CD4-positive, alpha-beta T cell (primary cell): ENCODE data around the gene AGRN. TPM values are rescaled to one million over a fixed set of nuclear protein-coding genes. Genes with fewer than 3 reads are reported as not detected.
"Not testable (repeated sequence)": the region's sequence is repeated elsewhere in the genome, so short reads cannot be mapped to it uniquely, and the experiment has no call there.

Experiments used
- ATAC-seq: fragments of 200-7000 bp; cut with Tn5 transposase; one replicate; pipeline ENCODE4 v1.10.0; 2022; ENCODE audit warnings: mild to moderate bottlenecking; ENCODE audit not compliant: poor library complexity
- CTCF ChIA-PET: fragments of 350-600 bp; sonication (Branson Sonifier 250); formaldehyde crosslinking; loops from one replicate; lab custom pipeline; 2021; ENCODE audit warnings: antibody characterized with exemption, inconsistent platforms; lab: Charles Lee
- POLR2A ChIA-PET: fragments of 350-600 bp; sonication (Branson Sonifier 250); formaldehyde crosslinking; loops from one replicate; lab custom pipeline; 2021; ENCODE audit warnings: antibody characterized with exemption, inconsistent platforms; lab: Charles Lee
- DNase-seq, 14 experiments: peaks; one replicate each; pipeline ENCODE4 v3.0.0-alpha.2; 2013 to 2020; ENCODE audit warnings: mixed read lengths in 2 of 14
- H3K27ac ChIP-seq, 2 donors: one replicate each; pipeline versions ENCODE4 v1.5.1 to v1.7.0; 2013; ENCODE audit warnings: low read length in 2 of 2, low read depth in 1 of 2, mild to moderate bottlenecking in 1 of 2
- H3K27me3 ChIP-seq, 2 experiments: 1 replicate in 1 of 2; 2 replicates in 1 of 2; pipeline versions ENCODE4 v1.6.1 to v1.7.0; 2013; ENCODE audit warnings: low read length in 2 of 2, control low read depth in 1 of 2, mild to moderate bottlenecking in 1 of 2, moderate library complexity in 1 of 2; ENCODE audit not compliant: insufficient read depth in 2 of 2, control insufficient read depth in 1 of 2
- H3K36me3 ChIP-seq: one replicate; pipeline ENCODE4 v1.6.1; 2013; ENCODE audit warnings: low read length, control low read depth; ENCODE audit not compliant: insufficient read depth
- H3K4me1 ChIP-seq: one replicate; pipeline ENCODE4 v1.6.1; 2013; ENCODE audit warnings: low read length, control low read depth; ENCODE audit not compliant: insufficient read depth
- H3K4me3 ChIP-seq: one replicate; pipeline ENCODE4 v1.5.1; 2013; ENCODE audit warnings: mild to moderate bottlenecking, low read length, moderate library complexity
- H3K9me3 ChIP-seq, 2 experiments: 1 replicate in 1 of 2; 2 replicates in 1 of 2; pipeline versions ENCODE4 v1.6.1 to v1.7.0; 2013; ENCODE audit warnings: low read length in 2 of 2, mild to moderate bottlenecking in 2 of 2, control low read depth in 1 of 2, moderate library complexity in 1 of 2; ENCODE audit not compliant: control insufficient read depth in 1 of 2, insufficient read depth in 1 of 2
- H3K27ac Mint-ChIP-seq: one replicate; pipeline ENCODE4 v1.8.0; 2020; ENCODE audit warnings: mixed read lengths
- H3K27me3 Mint-ChIP-seq: one replicate; pipeline ENCODE4 v1.8.0; 2021; ENCODE audit warnings: mixed read lengths
- H3K36me3 Mint-ChIP-seq: one replicate; pipeline ENCODE4 v1.8.0; 2021; ENCODE audit warnings: low read depth, mixed read lengths
- H3K4me1 Mint-ChIP-seq: one replicate; pipeline ENCODE4 v1.8.0; 2021; ENCODE audit warnings: low read depth, mixed read lengths
- H3K4me3 Mint-ChIP-seq: one replicate; pipeline ENCODE4 v1.8.0; 2020; ENCODE audit warnings: mild to moderate bottlenecking, mixed read lengths
- H3K9me3 Mint-ChIP-seq: one replicate; pipeline ENCODE4 v1.8.0; 2020; ENCODE audit warnings: mixed read lengths
- intact Hi-C, 2 experiments: fragments of 100-400 bp; cut with DNase I in 1 of 2; cut with micrococcal nuclease in 1 of 2; formaldehyde crosslinking; loops; one replicate each; pipeline versions ENCODE4 v1.15.1 to v1.9.0; 2023 to 2025; cut with DNase I, micrococcal nuclease
- total RNA-seq, 174 experiments: library from RNA in 2 of 174; stranded (reverse) in 2 of 174; gene quantifications; one replicate each; pipeline ENCODE4 v1.2.3 and lab custom pipeline; 2021 to 2026
- TF ChIP-seq, protein P1 (sequence below): fragments of 200-600 bp; IDR thresholded peaks from one replicate; pipeline ENCODE4 v1.8.0; 2022; ENCODE audit warnings: antibody characterized with exemption, mild to moderate bottlenecking

AGRN gene
- total RNA-seq, 2 experiments from 2014 or later: 1.5 to 2.0 TPM

DNA sequence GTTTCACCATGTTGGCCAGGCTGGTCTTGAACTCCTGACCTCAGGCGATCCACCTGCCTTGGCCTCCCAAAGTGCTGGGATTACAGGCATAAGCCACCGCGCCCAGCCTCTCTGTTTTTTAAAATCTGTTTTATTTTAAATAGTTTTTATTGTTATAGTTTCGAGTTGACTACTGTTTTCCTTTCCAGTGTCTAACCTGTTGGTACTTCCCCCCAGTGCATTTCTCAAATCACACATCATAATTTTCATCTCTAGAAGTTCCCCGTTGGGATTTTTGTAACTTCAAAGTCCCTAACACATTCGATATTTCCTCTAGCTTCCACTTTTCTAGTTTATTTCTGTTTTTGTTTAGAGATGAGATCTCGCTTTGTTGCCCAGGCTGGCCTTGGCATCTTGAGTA lies 27.6 kb upstream of the AGRN start:
- Mint-ChIP-seq H3K9me3 (peaks cover 4% of the 10 kb centered on the region), H3K27ac (no peak overlapping the region), H3K36me3 (no peaks in the 10 kb centered on the region), H3K4me3 (no peak overlapping the region), H3K27me3 (peaks cover 25% of the 10 kb centered on the region), H3K4me1 (peaks cover 10% of the 10 kb centered on the region)
- POLR2A ChIA-PET: interaction anchor here (1.1 kb wide), 1 partner anchor 34 kb away, joined by 3 read pairs; the partner anchor contains the start of gene NOC2L
- CTCF ChIA-PET: no interaction called here
- H3K9me3 ChIP-seq: peaks cover 0 to 16% of the 10 kb centered on the region in 2 experiments
- H3K27ac ChIP-seq: no peak overlapping the region
- no peak for ATAC-seq
- H3K36me3 ChIP-seq: no peaks in the 10 kb centered on the region
- intact Hi-C loops: no loop called here
- DNase-seq: no peak
- TF ChIP-seq, protein P1, sequence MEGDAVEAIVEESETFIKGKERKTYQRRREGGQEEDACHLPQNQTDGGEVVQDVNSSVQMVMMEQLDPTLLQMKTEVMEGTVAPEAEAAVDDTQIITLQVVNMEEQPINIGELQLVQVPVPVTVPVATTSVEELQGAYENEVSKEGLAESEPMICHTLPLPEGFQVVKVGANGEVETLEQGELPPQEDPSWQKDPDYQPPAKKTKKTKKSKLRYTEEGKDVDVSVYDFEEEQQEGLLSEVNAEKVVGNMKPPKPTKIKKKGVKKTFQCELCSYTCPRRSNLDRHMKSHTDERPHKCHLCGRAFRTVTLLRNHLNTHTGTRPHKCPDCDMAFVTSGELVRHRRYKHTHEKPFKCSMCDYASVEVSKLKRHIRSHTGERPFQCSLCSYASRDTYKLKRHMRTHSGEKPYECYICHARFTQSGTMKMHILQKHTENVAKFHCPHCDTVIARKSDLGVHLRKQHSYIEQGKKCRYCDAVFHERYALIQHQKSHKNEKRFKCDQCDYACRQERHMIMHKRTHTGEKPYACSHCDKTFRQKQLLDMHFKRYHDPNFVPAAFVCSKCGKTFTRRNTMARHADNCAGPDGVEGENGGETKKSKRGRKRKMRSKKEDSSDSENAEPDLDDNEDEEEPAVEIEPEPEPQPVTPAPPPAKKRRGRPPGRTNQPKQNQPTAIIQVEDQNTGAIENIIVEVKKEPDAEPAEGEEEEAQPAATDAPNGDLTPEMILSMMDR: no peak
- H3K4me3 ChIP-seq: no peak overlapping the region
- peaks cover 8% of the 10 kb centered on the region for H3K4me1 ChIP-seq
- peaks cover 4 to 6% of the 10 kb centered on the region in 2 experiments for H3K27me3 ChIP-seq

GRCh38 chr1:993379-993995 lies 26.4 kb upstream of the AGRN start:
- Histone ChIP-seq H3K4me3 (no peak overlapping the region), H3K36me3 (no peaks in the 10 kb centered on the region), H3K27me3 (peaks cover 13 to 15% of the 10 kb centered on the region in 2 experiments), H3K4me1 (peaks cover 11% of the 10 kb centered on the region), H3K9me3 (peaks cover 0 to 20% of the 10 kb centered on the region in 2 experiments), H3K27ac (no peak overlapping the region)
- H3K9me3 Mint-ChIP-seq: peaks cover 4% of the 10 kb centered on the region
- H3K27ac Mint-ChIP-seq: no peak overlapping the region
- H3K4me3 Mint-ChIP-seq: no peak overlapping the region
- H3K4me1 Mint-ChIP-seq: peaks cover 10% of the 10 kb centered on the region
- DNase-seq: peak in 1 of 14 experiments; percentile 17
- H3K36me3 Mint-ChIP-seq: no peaks in the 10 kb centered on the region
- TF ChIP-seq, protein P1: no peak
- POLR2A ChIA-PET: no interaction called here
- H3K27me3 Mint-ChIP-seq: peaks cover 28% of the 10 kb centered on the region
- no peak for ATAC-seq
- intact Hi-C loops: no loop called here
- CTCF ChIA-PET: interaction anchor here (1.4 kb wide), 1 partner anchor 9 kb away, joined by 4 read pairs; no protein-coding TSS in a partner anchor

GRCh38 chr1:994546-994945 lies 25.4 kb upstream of the AGRN start:
- intact Hi-C loops, H3K4me3 Mint-ChIP-seq, H3K36me3 ChIP-seq, ATAC-seq, H3K27ac Mint-ChIP-seq, H3K36me3 Mint-ChIP-seq, H3K4me3 ChIP-seq, H3K27ac ChIP-seq, H3K9me3 Mint-ChIP-seq: not testable (repeated sequence)
- Histone ChIP-seq H3K9me3 (peaks cover 0 to 20% of the 10 kb centered on the region in 2 experiments), H3K27me3 (peaks cover 15 to 17% of the 10 kb centered on the region in 2 experiments), H3K4me1 (peaks cover 19% of the 10 kb centered on the region)
- ChIA-PET POLR2A (interaction anchor here (0.7 kb wide), 1 partner anchor 566 kb away, joined by 3 read pairs; no protein-coding TSS in a partner anchor), CTCF (interaction anchor here (1.1 to 1.4 kb wide), 2 partner anchors 10 to 24 kb away, joined by 3 to 4 read pairs; no protein-coding TSS in a partner anchor)
- Mint-ChIP-seq H3K4me1 (peaks cover 10% of the 10 kb centered on the region), H3K27me3 (peaks cover 28% of the 10 kb centered on the region)
- peak in 1 of 14 experiments; percentile 12 for DNase-seq
